Endothelial cell of umbilical vein (primary cell): ENCODE data around the gene IGFBPL1. TPM values are rescaled to one million over a fixed set of nuclear protein-coding genes. Genes with fewer than 3 reads are reported as not detected.
A peak's percentile ranks its signal among the peaks of the same experiment; 100 is the strongest.

ENCODE experiments used
- BruUV-seq: library from RNA; stranded (reverse); fragments of 400-500 nt; replicated peaks from 2 replicates; lab custom pipeline; 2021; lab: Mats Ljungman, UMichigan
- CTCF ChIA-PET: fragments of 300-600, 350-600 bp; sonication (Branson Sonifier 250); formaldehyde crosslinking; loops from one replicate; lab custom pipeline; 2021; ENCODE audit warnings: antibody characterized with exemption, inconsistent platforms; lab: Charles Lee
- POLR2A ChIA-PET: fragments of 300-600, 350-600 bp; sonication (Branson Sonifier 250); formaldehyde crosslinking; loops from one replicate; lab custom pipeline; 2021; ENCODE audit warnings: antibody characterized with exemption, inconsistent platforms; lab: Charles Lee
- DNase-seq: peaks from one replicate; pipeline ENCODE4 v3.0.0-alpha.2; 2011; ENCODE audit warnings: low read depth, low spot score
- FAIRE-seq: peaks from 2 replicates; lab custom pipeline; 2011; peaks lifted over from hg19 to GRCh38; lab: Jason Lieb, UNC
- H2AFZ ChIP-seq: 2 replicates; pipeline ENCODE4 v1.6.0; 2012; ENCODE audit warnings: low read depth, low read length, control low read depth, inconsistent platforms
- H3K27ac ChIP-seq: 2 replicates; pipeline ENCODE4 v1.5.1; 2011; ENCODE audit warnings: low read depth, mild to moderate bottlenecking, control low read depth, low read length, moderate library complexity; ENCODE audit not compliant: insufficient read depth
- H3K27me3 ChIP-seq, 2 experiments: 2 replicates each; pipeline versions ENCODE4 v1.6.0 to v1.6.1; 2011; ENCODE audit warnings: low read length in 2 of 2, mixed read lengths in 1 of 2; ENCODE audit not compliant: control insufficient read depth in 2 of 2, insufficient read depth in 2 of 2
- H3K36me3 ChIP-seq, 2 experiments: 2 replicates in 1 of 2; 3 replicates in 1 of 2; pipeline ENCODE4 v1.5.1; 2011; ENCODE audit warnings: low read length in 2 of 2, mild to moderate bottlenecking in 1 of 2, moderate library complexity in 1 of 2; ENCODE audit not compliant: control insufficient read depth in 2 of 2, insufficient read depth in 2 of 2; ENCODE audit errors: extremely low read depth in 1 of 2
- H3K4me1 ChIP-seq: 3 replicates; pipeline ENCODE4 v1.5.1; 2011; ENCODE audit warnings: mild to moderate bottlenecking, low read length; ENCODE audit not compliant: control insufficient read depth, insufficient read depth; ENCODE audit errors: extremely low read depth
- H3K4me2 ChIP-seq: 2 replicates; pipeline ENCODE4 v1.6.1; 2011; ENCODE audit warnings: low read length, control low read depth, mixed read lengths; ENCODE audit not compliant: insufficient read depth
- H3K4me3 ChIP-seq, 3 experiments: fragments of 200-600 bp in 1 of 3; sonication (generic), shearing (Covaris generic) in 1 of 3; replicated peaks in 1 of 3; 2 replicates each; pipeline ENCODE4 v1.5.1; 2011 to 2016; ENCODE audit warnings: control low read depth in 3 of 3, low read length in 3 of 3, mild to moderate bottlenecking in 2 of 3, inconsistent platforms in 1 of 3, low read depth in 1 of 3, moderate library complexity in 1 of 3; ENCODE audit not compliant: insufficient read depth in 1 of 3
- H3K79me2 ChIP-seq: 2 replicates; pipeline ENCODE4 v1.6.0; 2012; ENCODE audit warnings: low read length, inconsistent platforms; ENCODE audit not compliant: control insufficient read depth, insufficient read depth
- H3K9ac ChIP-seq: replicated peaks from 2 replicates; pipeline ENCODE3; 2011; ENCODE audit warnings: low read length, control low read depth; ENCODE audit not compliant: insufficient read depth; ENCODE audit errors: extremely low read depth
- H3K9me1 ChIP-seq: replicated peaks from 3 replicates; pipeline ENCODE4 v1.6.0; 2011; ENCODE audit warnings: mild to moderate bottlenecking, low read length; ENCODE audit not compliant: control insufficient read depth, insufficient read depth; ENCODE audit errors: extremely low read depth
- H3K9me3 ChIP-seq: replicated peaks from 2 replicates; pipeline ENCODE4 v1.5.1; 2012; ENCODE audit warnings: low read length, inconsistent platforms; ENCODE audit not compliant: control insufficient read depth, insufficient read depth
- H4K20me1 ChIP-seq: replicated peaks from 2 replicates; pipeline ENCODE3; 2011; ENCODE audit warnings: mild to moderate bottlenecking, low read length; ENCODE audit not compliant: control insufficient read depth, insufficient read depth; ENCODE audit errors: extremely low read depth
- CTCF ChIP-seq, 2 donors: IDR thresholded peaks; 1 replicate in 1 of 2; 2 replicates in 1 of 2; pipeline ENCODE4 v1.5.1; 2011; ENCODE audit warnings: low read length in 2 of 2, mild to moderate bottlenecking in 2 of 2, moderate library complexity in 2 of 2, control low read depth in 1 of 2, inconsistent platforms in 1 of 2, low read depth in 1 of 2; ENCODE audit not compliant: insufficient read depth in 1 of 2; ENCODE audit errors: extremely low read depth in 1 of 2
- EZH2 ChIP-seq: IDR thresholded peaks from 2 replicates; pipeline ENCODE4 v1.6.1; 2012; ENCODE audit warnings: borderline replicate concordance, low read depth, mild to moderate bottlenecking, moderate library complexity, low read length, inconsistent platforms; ENCODE audit not compliant: severe bottlenecking
- FOS ChIP-seq: IDR thresholded peaks from 2 replicates; pipeline ENCODE4 v1.6.1; 2011; ENCODE audit warnings: mild to moderate bottlenecking, low read length, moderate library complexity, borderline replicate concordance; ENCODE audit not compliant: insufficient read depth
- GATA2 ChIP-seq: IDR thresholded peaks from 2 replicates; pipeline ENCODE4 v1.7.0; 2011; ENCODE audit warnings: low read depth, mild to moderate bottlenecking, moderate library complexity, mixed read lengths, low read length; ENCODE audit not compliant: insufficient read length, insufficient read depth
- MAX ChIP-seq: IDR thresholded peaks from 2 replicates; pipeline ENCODE4 v1.6.1; 2011; ENCODE audit not compliant: insufficient read depth, insufficient read length
- MYC ChIP-seq: IDR thresholded peaks from one replicate; pipeline ENCODE4 v1.6.1; 2011; ENCODE audit warnings: mild to moderate bottlenecking, low read depth, low read length
- POLR2AphosphoS5 ChIP-seq: IDR thresholded peaks from 2 replicates; pipeline ENCODE4 v1.6.1; 2012; ENCODE audit warnings: low read depth, mild to moderate bottlenecking, control low read depth, low read length, moderate library complexity; ENCODE audit not compliant: insufficient read depth
- dilution Hi-C: fragments of 300-500 bp; cut with MboI; formaldehyde crosslinking; loops from one replicate; pipeline ENCODE4 v1.15.0; 2019; ENCODE audit warnings: low sequenced_read_pairs; ENCODE audit not compliant: extremely low pct_ligation_motif_present
- intact Hi-C: fragments of 100-400 bp; cut with micrococcal nuclease; formaldehyde crosslinking; loops from one replicate; pipeline ENCODE4 v1.10.0; 2022
- polyA plus RNA-seq, 4 experiments: library from polyadenylated mRNA; depleted of rRNA in 3 of 4; stranded (reverse) in 3 of 4; unstranded in 1 of 4; fragments of >200 nt; gene quantifications; 2 replicates each; pipeline versions ENCODE4 v1.2.1 to v1.2.3, GENCODE V29; 2011 to 2012; ENCODE audit warnings: missing spikeins in 1 of 4
- total RNA-seq: library from RNA; stranded (reverse); gene quantifications from 2 replicates; pipeline ENCODE4 v1.2.3, GENCODE V29; 2021

IGFBPL1 gene
- total and polyA plus RNA-seq, 2 donors (not counting 3 experiments of a cell fraction or from before 2014, with no cell fraction given), result not detected

- no TSS peak for BruUV-seq
- POLR2A ChIA-PET, result no interaction called here
- Histone ChIP-seq H4K20me1 (no peaks in the 10 kb centered on the region), H3K4me2 (no peak overlapping the region), H3K9me3 (no peaks in the 10 kb centered on the region), H3K9me1 (no peaks in the 10 kb centered on the region), H2AFZ (no peak overlapping the region), H3K27me3 (peaks cover 2 to 3% of the 10 kb centered on the region in 2 experiments), H3K9ac (no peak overlapping the region), H3K27ac (no peak overlapping the region), H3K36me3 (no peaks in the 10 kb centered on the region), H3K4me1 (no peaks in the 10 kb centered on the region), H3K79me2 (no peaks in the 10 kb centered on the region), H3K4me3 (no peak overlapping the region)
- dilution Hi-C loops, result no loop called here
- CTCF ChIA-PET, result interaction anchor here (0.8 to 2.0 kb wide), 4 partner anchors 449 to 617 kb away, joined by 3 to 16 read pairs (median 3); no protein-coding TSS in a partner anchor
- peak; percentile 66 for DNase-seq
- FAIRE-seq, result peak; percentile 90
- TF ChIP-seq FOS (no peak), EZH2 (no peak), MAX (peak; percentile 26), POLR2AphosphoS5 (no peak), CTCF (IDR thresholded peaks at IDR 0.05; ENCODE audit: extremely low read depth in 1 of 2, insufficient read depth in 1 of 2, low read depth in 1 of 2, low read length in 2 of 2) (peak; percentile 47 to 55), MYC (no peak), GATA2 (no peak)
- intact Hi-C loops, result loop anchor here (1.0 to 10.0 kb wide), 6 partner anchors 198 to 878 kb away; partner anchors contain the start of genes POLR1E and SLC25A51
Observed at GRCh38 chr9:38362852-38363588, 61.2 kb downstream of the IGFBPL1 start.
